CD4-positive, alpha-beta T cell treated with Interleukin-10 for 1 hour (primary cell): ENCODE measurements around the gene XRCC4.
"Not testable (repeated sequence)": the region's sequence is repeated elsewhere in the genome, so short reads cannot be mapped to it uniquely, and the experiment has no call there.

Experiments
- DNase-seq: peaks from one replicate; pipeline ENCODE4 v3.0.0-alpha.2; 2020

Gene XRCC4

DNA sequence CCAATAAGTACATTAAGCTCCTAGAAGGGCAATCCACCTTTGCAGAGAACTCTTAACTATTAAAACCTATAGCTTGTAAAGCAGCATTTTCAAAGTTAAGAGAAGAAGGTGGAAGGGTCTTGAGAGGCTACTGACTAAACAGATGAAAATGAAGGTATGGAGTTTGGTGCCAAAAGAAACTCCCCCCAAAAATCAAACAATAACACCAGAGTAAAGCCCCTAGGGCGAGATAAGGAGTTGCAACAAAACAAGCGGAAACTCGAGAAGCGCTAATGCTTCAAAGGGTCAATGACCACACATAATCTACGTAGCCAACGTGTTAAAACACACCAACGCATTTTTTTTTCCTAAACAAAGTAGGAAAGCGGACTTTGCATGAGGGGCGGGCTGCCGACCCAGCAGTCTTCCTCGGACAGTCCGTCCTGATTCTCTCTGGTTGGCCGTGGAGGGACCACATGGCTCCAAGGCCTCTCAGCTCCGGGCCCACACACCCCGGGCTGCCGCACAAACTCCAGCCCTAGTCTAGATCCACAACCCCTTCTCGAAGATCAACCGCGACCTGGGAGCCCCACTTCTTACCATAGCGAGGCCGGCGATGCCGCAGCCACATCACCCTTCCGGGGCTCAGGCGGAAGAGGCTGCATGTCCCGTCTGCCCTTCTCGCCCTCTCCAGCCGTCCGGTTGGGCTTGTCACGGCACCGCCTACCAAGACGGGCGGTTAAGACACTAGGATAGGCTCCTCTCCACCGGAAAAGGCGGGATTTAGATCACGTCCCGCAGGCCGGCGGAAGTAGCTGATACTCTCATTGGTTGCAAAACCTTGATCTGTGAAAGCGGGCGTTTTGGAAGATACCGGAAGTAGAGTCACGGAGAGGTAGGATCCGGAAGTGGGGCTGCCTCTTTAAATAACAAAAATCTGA lies at the start of gene XRCC4, which contains the start of gene TMEM167A:
Gene XRCC4, plus strand, starts transcription at position 806 of the 920 bp plus-strand sequence. CDS start 27,373 bp downstream, outside the sequence.
Gene TMEM167A, minus strand, starts transcription at position 653 of the 920 bp plus-strand sequence. Its CDS starts 71 bp downstream, at position 582.
- peak; percentile 96 for DNase-seq

DNA sequence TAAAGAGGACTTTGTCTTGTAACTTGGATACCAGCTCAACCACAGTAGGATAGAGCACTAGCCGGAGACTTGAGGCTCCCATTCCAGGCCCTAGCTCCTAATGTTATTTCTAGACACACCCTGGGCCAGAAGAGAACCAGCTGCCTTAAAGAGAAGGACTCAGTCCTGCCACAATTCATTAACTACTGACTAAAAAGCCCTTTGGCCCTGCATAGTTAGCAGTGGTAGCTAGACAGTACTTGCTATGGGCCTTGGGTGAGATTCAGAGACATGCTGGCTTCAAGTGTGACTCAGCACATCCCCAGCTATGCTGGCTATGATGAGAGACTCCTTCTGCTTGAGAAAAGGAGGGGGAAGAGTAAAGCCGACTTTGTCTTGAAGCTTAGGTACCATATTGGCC lies 47.4 kb upstream of the XRCC4 start:
- DNase-seq: no peak

DNA sequence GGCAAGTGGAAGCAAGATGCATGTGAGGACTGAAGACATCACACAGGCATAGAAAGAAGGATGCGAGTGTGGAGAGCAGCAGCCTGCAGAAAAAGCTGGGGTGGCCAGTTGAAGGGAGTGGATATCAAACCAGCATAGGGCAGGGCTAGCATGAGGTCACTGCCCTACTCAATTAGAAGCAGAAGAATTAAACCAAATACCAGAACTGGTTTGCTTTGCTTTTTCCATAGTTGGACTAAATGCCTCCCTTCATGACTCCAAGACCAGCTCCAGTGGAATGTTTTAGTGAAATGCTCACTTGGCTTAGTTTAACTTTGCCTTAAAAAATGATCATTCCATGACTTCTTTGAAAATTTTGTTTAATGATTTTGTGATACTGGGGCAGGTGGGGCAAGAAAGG lies 46.0 kb upstream of the XRCC4 start:
- no peak for DNase-seq

DNA sequence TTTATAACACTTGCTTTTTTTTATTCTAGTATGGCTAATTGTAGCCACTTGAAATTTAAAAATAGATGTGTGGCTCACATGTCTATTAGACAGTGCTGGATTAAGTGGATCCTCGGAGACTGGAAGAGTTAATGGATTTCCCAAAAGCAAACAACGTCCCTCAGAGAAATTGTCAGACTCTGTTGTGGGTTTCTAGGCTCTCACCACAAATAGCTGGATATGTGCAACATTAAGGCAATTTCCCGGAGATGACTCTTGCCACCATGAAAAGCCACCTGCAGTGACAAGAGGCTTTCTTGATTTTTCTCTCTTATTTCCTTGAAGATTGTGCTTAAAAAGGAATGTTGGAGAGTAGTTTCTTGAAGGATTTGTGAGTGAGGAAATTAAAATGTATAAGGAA lies 43.3 kb upstream of the XRCC4 start:
- no peak for DNase-seq

DNA sequence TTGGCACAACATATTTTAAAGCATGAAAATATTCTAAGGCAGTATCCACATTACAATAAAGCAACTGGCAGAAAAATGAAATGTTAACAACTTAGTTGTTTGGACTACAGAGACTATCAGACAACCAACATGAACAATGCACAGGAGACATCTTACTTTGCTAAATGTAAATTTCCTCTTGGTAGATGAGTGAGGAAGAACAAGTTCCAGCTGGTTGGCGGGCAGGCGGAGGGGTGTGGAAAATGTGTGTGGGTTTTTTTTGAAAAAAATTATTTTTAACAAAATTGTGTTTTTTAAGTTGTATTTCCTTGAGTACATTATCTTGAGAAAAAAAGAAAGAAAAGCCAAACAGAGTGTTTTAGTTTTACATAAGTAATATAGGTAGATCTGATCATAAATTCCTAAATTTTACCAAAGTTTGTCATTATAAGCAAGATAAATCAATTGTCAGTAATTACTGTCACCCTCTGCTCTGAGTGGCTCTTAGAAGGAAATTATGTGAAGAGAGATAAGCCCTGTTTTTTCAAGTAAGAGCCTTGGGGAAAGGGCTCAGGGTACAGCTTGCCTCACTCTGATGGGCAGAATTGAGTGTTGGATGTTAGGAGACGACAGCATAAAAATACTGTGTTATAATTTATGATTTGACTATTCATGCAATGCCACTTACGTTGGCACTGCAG lies 42.7 kb upstream of the XRCC4 start:
- no peak for DNase-seq

DNA sequence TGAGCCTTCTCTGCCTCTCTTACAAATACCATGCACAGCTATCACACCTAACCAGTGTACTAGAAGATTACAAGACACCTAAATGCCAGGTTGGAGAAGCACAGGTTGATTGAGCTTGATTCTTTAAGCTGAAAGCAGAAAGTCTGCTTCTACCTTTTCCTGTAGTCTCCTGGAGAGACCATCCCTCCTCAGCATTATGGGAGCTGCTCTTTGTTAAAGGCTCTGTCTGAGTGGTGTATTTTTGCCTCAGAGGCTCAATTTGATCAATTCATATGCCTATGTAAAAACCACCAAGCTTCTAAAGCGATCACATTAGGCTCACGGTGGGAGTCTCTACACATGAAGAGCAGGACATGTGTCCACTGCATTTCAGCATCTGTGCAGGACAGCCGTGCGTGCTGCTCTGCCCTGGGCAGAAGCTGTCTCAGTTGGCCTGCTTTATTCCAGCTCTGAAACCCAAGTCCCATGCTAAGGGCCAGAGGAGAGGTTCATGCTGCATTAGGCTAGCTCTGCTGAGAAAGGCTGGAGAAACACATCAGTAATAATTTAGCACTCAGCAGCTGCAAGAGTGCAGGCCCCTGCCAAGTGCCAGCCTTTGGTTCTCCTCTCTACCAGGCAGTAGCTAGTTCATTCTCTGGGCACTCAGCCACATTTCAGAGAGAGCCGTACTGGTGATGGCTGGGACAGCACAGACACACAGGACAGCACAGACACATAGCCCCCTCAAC lies 41.8 kb upstream of the XRCC4 start:
- no peak for DNase-seq

DNA sequence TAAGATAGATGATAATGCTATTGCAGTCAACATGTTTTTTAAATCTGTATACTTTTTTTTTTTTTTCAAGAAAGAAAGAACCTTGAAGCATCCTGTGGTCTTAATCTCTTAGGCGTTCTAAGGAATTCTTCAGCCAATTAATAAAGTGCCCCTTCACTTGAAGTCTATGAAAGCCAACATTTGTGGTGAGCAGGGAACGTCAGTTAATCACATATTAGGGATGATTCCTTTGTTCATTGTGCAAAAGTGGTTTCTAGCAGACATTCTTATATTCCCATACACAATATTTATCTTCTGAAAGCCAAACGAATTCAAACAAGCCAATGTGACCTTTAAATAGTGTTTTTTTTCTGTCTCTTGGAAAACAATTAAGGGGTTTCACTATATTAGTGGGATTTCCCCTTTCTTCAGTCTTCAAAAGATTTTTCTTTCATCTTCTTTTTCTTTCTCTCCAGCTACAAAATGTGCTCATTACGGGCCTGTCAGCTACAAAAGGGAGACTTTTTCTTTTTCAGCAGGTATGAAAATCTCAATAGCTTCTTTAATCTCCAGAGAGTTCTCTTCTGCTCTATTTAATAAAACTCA lies 40.3 kb upstream of the XRCC4 start:
- no peak for DNase-seq

DNA sequence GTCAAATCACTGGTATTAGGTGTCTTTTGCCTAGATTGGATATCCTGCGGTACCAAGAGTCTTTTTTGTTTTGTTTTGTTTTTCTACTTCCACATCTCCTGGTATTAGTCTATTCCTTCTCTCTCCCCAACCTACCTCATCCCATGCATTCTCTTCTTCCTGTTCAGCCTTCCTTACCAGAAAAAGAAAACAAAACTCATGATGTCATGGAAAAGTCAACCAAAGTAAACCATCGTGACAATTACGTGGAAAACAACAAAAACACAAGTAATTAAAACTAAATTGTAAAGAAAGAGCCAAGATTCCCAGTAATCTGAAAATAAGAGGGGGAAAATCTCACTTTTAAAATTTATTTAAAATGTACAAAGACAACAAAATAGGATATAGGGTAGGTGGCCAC lies 38.4 kb upstream of the XRCC4 start:
- DNase-seq: no peak

DNA sequence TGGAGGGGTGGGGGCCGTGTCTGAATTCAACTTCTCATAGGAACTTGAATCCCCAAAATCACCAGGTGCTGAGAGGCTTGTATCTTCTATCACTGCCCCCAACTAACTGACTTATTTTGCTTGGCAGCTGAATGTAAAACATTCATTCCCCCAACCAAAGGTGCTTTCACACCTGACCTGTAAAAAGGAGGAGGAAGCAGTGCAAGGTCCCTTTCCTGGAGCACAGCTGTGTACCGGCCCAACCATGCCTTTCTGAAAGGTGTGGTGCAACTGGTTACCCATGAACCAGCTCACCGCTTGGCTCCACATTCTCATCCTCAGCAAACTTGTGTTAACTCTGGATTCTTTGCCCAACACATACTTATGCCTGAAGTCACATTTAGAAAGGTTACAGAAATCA lies 34.8 kb upstream of the XRCC4 start:
- no peak for DNase-seq

DNA sequence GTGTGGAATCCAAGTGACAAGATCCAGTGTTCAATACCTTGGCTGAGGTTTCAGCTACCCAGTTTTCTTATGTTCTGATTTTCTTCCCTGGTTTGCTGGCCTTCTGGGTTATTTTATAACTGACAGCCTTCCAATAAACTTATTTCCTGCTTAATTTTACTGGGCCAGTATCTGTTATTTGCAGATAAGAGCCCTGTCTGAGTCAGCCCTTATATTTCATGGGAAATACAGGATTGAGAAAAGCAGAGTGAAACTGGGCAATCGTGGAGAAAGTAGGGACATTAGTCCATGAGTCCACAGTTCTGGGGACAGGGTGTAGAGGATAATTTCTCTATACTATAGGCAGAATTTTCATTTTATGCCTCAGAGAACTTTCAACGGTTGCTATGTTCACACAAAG lies 32.4 kb upstream of the XRCC4 start:
- no peak for DNase-seq

DNA sequence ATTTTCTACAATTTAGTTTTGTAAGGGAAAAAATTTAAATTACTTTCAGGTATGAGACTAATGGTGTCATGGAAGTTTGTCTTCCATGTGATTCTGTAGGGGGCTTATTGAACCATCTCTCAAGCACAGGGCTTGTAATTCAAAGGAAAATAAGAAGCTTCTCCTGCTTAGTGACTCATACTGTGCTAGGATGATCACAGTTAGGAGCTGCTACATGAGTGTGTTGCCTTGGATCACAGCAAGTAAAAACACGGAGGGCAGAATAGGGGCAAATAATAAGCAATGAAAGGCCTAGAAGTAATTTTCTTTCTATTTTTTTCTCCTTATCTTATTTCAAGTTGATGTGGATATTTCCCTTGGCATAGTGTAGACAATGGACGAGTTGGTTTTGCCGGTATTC lies 29.1 kb upstream of the XRCC4 start:
- no peak for DNase-seq

DNA sequence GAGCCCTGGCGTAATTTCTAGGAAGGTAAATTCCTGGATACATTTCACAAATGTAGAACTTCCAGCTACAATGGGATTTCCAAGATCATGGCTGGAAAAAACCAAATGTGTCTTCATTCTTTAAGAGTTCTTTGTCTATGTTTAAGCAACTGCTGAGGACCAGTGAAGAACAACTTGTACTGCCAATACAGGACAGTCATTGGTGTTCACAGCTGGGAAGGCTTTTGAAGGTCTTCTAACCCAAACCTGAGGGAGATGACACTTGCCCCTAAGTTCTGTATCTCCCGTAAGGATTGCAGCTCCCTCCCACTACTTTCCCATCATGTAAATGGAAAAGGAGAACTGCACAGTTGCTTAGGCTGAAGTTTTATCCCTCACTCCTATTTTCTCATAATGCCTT lies 28.5 kb upstream of the XRCC4 start:
- DNase-seq: no peak

DNA sequence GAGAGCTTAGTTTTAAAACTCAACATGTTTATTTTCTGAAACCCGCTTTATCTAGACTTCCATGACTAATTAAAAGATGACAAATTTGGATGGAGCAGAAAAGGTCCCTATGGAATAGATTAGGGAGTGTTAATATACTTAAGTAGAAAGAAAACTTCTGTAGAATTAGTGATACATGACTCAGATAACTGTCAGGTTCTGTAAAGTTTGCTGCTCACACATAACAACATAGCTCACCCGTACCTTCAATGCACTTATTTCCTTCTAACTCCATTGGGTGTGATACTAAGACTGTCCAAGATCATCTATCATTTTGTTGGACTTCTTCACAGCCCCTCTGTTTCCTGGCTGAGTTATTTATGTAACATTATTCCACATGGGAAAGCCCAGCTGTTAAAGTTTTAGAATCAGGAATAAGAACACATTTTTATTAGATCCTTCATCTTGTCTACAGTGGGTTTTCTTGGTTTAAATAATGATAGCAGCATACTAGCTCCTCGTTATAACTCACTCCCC lies 27.9 kb upstream of the XRCC4 start:
- DNase-seq: no peak

DNA sequence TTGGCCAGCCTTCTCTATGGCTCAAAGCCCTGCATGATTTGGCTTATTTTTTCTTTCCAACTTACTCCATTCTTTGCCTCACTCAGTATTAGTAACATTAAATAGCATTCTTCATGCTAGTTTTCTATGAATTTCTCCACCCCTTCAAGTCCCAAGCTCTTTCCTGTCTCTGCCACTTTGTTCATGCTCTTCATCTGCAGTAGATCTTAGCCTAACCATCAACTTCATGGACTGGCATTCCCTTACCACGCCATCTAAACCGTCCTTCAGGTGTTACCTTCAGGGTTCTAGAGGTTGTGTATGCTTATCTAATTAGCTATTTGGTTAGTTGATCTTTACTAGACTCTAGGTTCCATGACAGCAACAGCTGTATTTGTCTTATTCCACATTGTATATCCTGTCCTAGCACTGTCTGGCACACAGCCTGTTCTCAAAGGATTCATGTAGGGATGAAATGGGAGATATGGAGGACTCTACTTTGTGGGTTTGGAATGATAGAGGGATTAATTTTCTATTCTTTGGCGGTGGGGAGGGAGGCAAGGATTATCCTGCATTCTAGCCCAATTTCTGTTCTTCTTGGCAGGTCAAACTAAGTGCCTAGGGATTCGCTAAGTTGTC lies 26.5 kb upstream of the XRCC4 start:
- DNase-seq: no peak

DNA sequence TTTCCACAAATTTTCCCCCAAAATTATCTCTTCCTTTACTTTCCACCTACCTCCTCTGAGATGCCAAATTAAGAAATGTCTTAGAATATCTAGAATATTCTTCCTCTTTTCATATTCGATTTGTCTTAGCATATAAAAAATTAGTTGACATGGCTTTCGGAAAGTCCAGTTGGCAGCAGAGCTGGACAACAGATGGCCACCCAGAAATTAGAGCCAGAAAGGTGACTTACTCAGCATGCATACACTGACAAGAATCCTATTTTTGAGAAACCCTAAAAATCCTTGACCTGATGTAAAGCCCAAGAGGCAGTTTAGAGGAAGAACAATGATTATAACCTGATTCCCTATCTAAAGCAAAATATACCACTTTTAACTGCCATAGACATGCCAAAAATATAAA lies 22.2 kb upstream of the XRCC4 start:
- DNase-seq: no peak

DNA sequence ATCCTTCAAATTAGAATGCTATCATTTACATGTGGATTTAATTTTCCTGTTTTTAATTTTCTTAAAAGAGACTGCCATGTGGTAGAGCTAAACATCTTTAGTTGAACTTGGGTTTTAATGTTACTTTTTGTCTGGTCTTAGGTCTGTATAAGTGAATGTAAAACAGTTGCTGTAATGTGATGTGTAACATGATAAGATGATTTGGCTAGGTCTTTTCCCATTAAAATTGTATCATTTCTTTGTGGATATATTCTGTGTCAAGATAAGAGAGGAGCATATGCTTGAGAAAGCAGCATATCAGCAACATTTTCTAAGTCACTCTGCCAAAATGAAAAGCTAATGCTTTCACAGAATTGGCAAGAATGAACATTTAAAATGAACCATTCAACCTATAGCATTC lies 18.6 kb upstream of the XRCC4 start:
- DNase-seq: no peak

DNA sequence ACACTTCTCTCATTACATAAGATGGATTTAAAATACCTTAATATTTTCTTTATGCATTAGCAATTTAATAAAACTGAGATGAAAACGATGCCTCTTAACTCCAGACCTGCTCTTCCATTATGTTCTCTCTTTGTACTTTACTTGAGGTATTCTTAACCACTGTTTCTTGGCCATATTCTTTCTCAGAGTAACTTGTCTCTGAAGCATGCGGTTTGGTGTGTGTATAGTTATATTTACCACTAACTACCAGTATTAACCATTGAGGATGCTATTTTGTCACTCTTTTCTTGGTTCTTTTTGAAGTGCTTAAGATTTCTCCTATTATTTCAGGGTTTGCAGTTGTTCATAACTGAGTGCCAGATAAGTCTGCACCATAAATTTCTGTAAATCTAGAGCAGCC lies 18.0 kb upstream of the XRCC4 start:
- DNase-seq: no peak

DNA sequence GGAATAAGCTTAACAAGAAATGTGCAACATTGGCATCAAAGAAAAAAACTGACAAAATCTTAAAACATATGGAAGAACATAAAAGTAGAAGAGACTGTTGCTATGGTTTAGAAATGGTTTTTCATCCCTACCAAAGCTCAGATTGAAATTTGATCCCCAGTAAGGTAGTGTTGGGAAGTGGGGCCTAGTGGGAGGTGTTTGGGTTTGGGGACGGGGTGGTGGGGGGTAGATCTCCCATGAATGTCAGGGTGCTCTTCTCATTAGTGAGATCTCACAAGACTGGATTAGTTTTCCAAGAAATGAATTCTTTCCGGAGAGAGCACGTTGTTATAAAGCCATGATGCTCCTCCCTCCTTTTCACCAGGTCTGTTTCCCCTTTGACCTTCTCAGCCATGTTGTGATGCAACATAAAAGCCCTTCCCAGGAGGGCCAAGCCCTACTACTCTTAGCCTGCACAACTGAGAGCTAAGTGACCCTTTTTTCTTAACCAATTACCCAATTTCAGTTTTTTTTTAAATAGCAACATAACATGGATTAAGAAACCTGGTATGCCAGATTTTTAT lies 10.7 kb upstream of the XRCC4 start:
- DNase-seq: no peak

DNA sequence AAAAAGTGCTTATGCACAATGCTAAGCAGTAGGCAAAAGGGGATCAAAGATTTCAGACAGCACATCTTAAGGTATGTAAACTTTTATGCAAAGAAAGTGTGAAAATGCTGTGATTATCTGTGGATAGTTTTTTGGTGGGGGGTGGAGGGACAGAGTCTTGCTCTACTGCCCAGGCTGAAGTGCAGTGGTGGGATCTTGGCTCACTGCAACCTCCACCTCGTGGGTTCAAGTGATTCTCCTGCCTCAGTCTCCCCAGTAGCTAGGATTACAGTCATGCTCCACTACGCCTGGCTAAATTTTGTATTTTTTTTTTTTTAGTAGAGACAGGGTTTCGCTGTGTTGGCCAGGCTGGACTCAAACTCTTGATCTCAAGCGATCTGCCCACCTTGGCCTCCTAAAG lies 10.0 kb upstream of the XRCC4 start:
- DNase-seq: not testable (repeated sequence)

DNA sequence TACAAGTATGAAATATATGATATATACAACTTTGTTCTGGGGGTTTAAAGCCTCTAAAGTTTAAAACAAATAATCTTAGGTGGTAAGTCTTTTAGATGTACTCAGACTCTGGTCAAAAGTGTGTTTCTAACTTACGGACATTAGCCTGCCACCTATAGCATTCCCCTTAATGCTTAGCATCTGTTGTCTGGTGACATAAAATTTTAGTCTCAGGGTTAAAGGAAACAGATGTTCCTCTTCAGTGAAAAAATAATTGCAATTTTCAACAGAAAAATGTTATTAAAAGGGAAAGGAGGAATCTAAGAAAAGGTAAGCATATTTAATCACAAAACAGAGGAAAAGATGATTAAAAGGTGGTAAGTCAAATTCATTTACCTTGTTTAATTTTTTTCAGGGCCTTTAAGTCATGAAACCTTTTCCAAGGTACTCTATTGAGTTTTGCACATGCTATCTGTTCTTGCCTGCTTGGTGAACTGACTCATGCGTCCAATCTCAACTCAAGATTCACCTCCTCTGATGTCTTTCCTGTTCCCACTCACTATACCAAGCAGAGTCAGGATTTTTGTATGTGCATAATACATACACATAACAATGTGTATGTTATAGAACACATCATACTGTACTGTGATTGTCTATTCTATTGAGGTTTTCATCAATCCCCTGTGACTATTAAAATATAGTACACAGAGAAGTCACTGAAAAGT lies 8.1 kb upstream of the XRCC4 start:
- DNase-seq: no peak

DNA sequence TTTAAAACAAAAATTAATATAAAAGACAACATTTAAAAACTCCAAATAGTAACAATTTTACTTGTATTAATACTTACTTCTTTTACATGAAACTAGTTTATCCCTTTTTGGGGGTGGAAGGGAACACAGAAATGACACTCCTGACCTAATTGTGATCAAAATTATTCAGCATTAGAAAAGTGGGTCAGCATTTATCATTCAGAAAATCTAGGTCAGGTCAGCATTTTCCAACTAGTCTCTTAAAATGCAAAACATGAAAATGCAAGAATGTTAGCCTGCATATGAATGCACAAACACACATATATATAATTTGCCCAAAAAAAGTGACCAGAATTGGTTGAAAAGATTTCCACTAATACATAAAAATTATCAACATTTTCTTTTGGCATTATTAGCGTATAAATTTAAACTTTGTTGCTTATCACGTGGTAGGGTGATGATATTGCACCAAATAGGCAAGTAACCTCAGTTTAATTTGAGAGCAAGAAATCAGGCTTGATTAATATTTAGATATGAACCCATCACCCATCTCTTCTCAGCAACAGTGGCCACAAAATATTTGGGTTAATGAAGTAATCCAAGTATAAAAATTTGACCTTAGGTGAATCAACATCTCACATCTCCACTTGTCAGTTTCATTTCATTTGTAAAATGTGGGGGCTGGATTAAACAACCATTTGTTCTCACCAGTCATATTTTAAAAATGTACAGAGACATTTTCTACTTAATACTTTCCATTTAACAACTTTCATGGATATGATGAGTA lies 5.9 kb upstream of the XRCC4 start:
- DNase-seq: no peak
